SKM-1 (cell line): ENCODE measurements around the gene ASB3.

ENCODE experiments used
- DNase-seq: peaks from one replicate; lab custom pipeline; 2025; ENCODE audit not compliant: unreplicated experiment; lab: John Stamatoyannopoulos, UW

ASB3 gene

GRCh38 chr2:53655256-53655655, 131.5 kb downstream of the ASB3 start:
- no peak for DNase-seq

- DNase-seq: no peak
Measured at GRCh38 chr2:53654396-53654795, 132.4 kb downstream of the ASB3 start.

GRCh38 chr2:53652131-53652530, 134.6 kb downstream of the ASB3 start:
- no peak for DNase-seq

- DNase-seq: no peak
Measured at GRCh38 chr2:53646788-53647187, 140.0 kb downstream of the ASB3 start.

- DNase-seq: no peak
Measured at GRCh38 chr2:53641290-53641689, 145.5 kb downstream of the ASB3 start.

GRCh38 chr2:53640466-53640865, 146.3 kb downstream of the ASB3 start:
- no peak for DNase-seq

GRCh38 chr2:53636596-53636995, 150.2 kb downstream of the ASB3 start:
- DNase-seq: no peak

- no peak for DNase-seq
Measured at GRCh38 chr2:53636109-53636508, 150.6 kb downstream of the ASB3 start.

- no peak for DNase-seq
Measured at GRCh38 chr2:53635694-53636093, 151.1 kb downstream of the ASB3 start.

GRCh38 chr2:53633441-53633840, 153.3 kb downstream of the ASB3 start:
- no peak for DNase-seq

GRCh38 chr2:53632714-53633113, 154.0 kb downstream of the ASB3 start:
- no peak for DNase-seq

- no peak for DNase-seq
Measured at GRCh38 chr2:53632126-53632460, 154.7 kb downstream of the ASB3 start.

GRCh38 chr2:53631313-53632125, 155.2 kb downstream of the ASB3 start:
- no peak for DNase-seq

GRCh38 chr2:53630026-53630606, 156.6 kb downstream of the ASB3 start:
- DNase-seq: no peak

GRCh38 chr2:53629501-53629900, 157.3 kb downstream of the ASB3 start:
- no peak for DNase-seq

- no peak for DNase-seq
Measured at GRCh38 chr2:53629001-53629400, 157.8 kb downstream of the ASB3 start.

- no peak for DNase-seq
Measured at GRCh38 chr2:53622141-53622540, 164.6 kb downstream of the ASB3 start.

- no peak for DNase-seq
Measured at GRCh38 chr2:53620981-53621380, 165.8 kb downstream of the ASB3 start.
